Measurements from ENCODE around the gene AUNIP.

Gene AUNIP

DNA sequence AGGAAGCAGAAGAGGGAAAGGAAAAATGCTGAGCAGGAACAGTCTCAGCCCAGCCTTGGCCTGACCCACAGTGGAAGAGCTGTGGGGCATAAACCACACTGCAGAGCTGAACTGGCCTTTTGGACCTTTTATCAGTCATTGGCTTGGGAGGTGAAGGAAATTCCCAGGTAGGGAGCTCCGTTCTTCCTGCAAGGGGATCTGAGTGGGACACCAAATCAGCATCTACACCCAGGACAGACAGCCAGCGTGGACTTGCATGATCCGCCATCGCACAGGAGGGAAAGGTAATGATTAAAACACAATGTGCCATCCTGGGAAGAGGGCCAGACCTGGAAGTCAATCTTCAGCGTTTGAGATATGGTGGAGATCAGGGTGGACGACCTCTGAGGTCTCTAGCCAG is 40.7 kb downstream of the AUNIP start:
- TF ChIP-seq NFIC (IDR thresholded peaks at IDR 0.05) (no peak), EGR1 (IDR thresholded peaks at IDR 0.05) (no peak), FOXM1 (IDR thresholded peaks at IDR 0.05; ENCODE audit: borderline replicate concordance, low read depth) (no peak), ZBTB7A (IDR thresholded peaks at IDR 0.05; ENCODE audit: low read depth) (no peak), TAF1 (IDR thresholded peaks at IDR 0.05; ENCODE audit: low read depth) (no peak), TEAD4 (IDR thresholded peaks at IDR 0.05) (no peak), EP300 (IDR thresholded peaks at IDR 0.05; ENCODE audit: borderline replicate concordance) (no peak), YY1 (IDR thresholded peaks at IDR 0.05; ENCODE audit: low read depth) (no peak), RAD21 (IDR thresholded peaks at IDR 0.05; ENCODE audit: low read depth) (no peak), CEBPB (IDR thresholded peaks at IDR 0.05) (no peak), CREB1 (IDR thresholded peaks at IDR 0.05; ENCODE audit: low read depth) (no peak)
- TF ChIP-seq, protein P1, sequence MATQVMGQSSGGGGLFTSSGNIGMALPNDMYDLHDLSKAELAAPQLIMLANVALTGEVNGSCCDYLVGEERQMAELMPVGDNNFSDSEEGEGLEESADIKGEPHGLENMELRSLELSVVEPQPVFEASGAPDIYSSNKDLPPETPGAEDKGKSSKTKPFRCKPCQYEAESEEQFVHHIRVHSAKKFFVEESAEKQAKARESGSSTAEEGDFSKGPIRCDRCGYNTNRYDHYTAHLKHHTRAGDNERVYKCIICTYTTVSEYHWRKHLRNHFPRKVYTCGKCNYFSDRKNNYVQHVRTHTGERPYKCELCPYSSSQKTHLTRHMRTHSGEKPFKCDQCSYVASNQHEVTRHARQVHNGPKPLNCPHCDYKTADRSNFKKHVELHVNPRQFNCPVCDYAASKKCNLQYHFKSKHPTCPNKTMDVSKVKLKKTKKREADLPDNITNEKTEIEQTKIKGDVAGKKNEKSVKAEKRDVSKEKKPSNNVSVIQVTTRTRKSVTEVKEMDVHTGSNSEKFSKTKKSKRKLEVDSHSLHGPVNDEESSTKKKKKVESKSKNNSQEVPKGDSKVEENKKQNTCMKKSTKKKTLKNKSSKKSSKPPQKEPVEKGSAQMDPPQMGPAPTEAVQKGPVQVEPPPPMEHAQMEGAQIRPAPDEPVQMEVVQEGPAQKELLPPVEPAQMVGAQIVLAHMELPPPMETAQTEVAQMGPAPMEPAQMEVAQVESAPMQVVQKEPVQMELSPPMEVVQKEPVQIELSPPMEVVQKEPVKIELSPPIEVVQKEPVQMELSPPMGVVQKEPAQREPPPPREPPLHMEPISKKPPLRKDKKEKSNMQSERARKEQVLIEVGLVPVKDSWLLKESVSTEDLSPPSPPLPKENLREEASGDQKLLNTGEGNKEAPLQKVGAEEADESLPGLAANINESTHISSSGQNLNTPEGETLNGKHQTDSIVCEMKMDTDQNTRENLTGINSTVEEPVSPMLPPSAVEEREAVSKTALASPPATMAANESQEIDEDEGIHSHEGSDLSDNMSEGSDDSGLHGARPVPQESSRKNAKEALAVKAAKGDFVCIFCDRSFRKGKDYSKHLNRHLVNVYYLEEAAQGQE (IDR thresholded peaks at IDR 0.05; ENCODE audit: low read depth), result no peak
- TF ChIP-seq, protein P2, sequence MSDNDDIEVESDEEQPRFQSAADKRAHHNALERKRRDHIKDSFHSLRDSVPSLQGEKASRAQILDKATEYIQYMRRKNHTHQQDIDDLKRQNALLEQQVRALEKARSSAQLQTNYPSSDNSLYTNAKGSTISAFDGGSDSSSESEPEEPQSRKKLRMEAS (IDR thresholded peaks at IDR 0.05), result no peak
- TF ChIP-seq, protein P3, sequence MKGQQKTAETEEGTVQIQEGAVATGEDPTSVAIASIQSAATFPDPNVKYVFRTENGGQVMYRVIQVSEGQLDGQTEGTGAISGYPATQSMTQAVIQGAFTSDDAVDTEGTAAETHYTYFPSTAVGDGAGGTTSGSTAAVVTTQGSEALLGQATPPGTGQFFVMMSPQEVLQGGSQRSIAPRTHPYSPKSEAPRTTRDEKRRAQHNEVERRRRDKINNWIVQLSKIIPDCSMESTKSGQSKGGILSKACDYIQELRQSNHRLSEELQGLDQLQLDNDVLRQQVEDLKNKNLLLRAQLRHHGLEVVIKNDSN (IDR thresholded peaks at IDR 0.05), result no peak

DNA sequence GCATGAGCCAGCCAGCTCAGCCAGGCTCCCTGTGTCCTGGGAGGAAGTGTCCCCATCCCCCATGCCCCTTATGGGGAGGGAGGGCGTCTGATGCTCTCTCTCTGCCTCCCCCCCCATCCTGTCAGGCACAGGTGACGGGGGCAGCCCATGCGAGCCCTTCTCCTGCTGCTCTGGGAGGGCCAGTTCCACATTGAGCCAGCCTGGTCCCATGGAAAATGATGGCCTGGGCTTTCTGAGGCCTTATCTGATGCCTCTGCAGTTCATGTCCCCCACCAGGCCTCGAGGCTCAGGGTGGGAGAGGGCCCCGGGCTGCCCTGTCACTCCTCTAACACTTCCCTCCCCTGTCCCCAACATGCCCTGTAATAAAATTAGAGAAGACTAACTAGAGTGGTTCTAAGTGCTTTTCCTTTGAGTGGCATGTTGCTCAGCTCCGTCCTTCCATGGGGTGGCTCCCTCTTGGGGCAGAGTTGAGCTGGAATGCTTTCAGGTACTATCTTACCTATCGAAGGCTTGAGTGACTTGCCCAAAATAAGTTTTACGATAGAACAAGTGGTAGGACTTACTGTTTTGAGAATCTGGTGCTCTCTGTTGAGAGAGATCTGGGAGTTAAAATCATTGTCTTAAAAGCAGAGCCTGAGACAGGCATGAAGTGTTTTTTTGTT is 41.3 kb downstream of the AUNIP start:
- TF ChIP-seq ZBTB7A (IDR thresholded peaks at IDR 0.05; ENCODE audit: low read depth), result no peak
- TF ChIP-seq TCF12 (IDR thresholded peaks at IDR 0.05; ENCODE audit: low read depth), result no peak
- no peak for TF ChIP-seq TAF1 (IDR thresholded peaks at IDR 0.05; ENCODE audit: low read depth)
- TF ChIP-seq, protein P2 (IDR thresholded peaks at IDR 0.05), result no peak
- no peak for TF ChIP-seq CEBPB (IDR thresholded peaks at IDR 0.05)
- TF ChIP-seq, protein P3 (IDR thresholded peaks at IDR 0.05), result no peak
- no peak for TF ChIP-seq CREB1 (IDR thresholded peaks at IDR 0.05; ENCODE audit: low read depth)
- no peak for TF ChIP-seq EP300 (IDR thresholded peaks at IDR 0.05; ENCODE audit: borderline replicate concordance)

DNA sequence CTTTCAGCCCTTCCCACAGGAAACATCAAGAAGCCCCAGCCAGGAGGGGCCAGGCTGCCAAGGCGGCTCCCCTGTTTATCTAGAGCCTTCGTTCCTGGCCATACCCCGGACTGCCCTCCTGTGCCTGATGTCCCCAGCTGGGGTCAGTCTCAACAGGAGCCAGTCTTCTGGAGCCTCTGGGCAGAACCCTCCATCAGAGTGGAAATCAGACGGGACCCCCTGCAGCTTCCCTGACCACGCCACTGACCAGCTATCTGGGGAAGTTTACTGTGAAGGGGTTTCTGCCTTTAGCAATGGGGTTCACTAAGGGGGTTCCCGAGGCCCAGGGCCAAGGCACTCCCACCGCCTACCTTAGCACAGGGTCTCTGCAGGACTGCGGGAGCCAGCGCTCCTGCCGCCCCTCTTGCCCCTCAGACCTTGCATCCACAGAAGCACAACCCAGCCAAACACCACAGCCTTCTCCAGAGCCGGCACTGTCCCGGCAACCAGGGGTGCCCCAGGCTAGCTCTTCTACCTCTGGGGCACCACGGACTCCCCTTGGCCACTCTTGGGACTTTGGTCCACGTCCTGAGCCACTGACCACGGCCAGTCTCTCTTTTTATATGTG is 43.0 kb downstream of the AUNIP start:
- TF ChIP-seq TAF1 (IDR thresholded peaks at IDR 0.05; ENCODE audit: low read depth) (no peak), EGR1 (IDR thresholded peaks at IDR 0.05) (no peak), EP300 (IDR thresholded peaks at IDR 0.05; ENCODE audit: borderline replicate concordance) (no peak), ZBTB7A (IDR thresholded peaks at IDR 0.05; ENCODE audit: low read depth) (no peak), YY1 (IDR thresholded peaks at IDR 0.05; ENCODE audit: low read depth) (no peak), TEAD4 (IDR thresholded peaks at IDR 0.05) (no peak), TCF12 (IDR thresholded peaks at IDR 0.05; ENCODE audit: low read depth) (no peak), RAD21 (IDR thresholded peaks at IDR 0.05; ENCODE audit: low read depth) (no peak), FOXM1 (IDR thresholded peaks at IDR 0.05; ENCODE audit: borderline replicate concordance, low read depth) (no peak)
- TF ChIP-seq, protein P1 (IDR thresholded peaks at IDR 0.05; ENCODE audit: low read depth), result no peak
- TF ChIP-seq, protein P2 (IDR thresholded peaks at IDR 0.05), result no peak

DNA sequence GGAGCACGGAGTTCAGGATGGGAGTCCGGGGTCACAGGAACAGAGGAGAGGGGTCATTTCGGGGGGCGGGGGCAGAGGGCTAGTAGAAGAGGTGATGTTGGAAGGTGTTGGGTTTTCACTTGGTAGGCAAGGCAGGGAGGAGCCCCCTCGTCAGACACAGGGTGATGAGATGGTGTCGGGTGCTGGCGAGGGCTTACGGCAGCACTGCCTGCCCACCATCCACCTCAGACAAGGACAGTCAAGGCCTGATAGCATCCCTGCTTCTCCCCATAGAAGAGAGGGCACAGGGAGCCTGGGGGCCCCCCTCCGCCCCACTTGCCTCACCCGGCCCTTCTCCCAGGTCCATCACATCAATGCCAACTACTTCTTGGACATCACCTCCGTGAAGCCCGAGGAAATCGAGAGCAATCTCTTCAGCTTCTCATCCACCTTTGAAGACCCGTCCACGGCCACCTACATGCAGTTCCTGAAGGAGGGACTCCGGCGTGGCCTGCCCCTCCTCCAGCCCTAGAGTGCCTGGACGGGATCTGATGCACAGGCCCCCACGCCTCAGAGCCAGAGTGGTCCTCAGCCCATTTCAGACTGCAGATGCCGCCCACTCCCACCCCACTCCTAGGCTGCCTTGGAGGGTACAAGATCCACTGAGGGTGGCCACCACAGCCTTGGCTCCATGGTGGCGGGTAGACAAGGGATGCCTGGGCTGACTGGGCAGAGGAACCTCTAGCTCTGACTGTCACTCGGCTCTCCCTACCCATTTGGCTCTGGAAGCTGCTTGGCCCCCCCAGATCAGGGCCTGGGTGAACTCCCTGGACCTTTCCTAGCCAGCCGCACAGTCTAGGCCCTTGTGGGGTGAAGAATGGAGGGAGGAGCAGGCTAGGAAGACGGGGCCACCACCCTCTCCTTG is 43.8 kb downstream of the AUNIP start:
- TF ChIP-seq TAF1 (IDR thresholded peaks at IDR 0.05; ENCODE audit: low read depth) (no peak), NFIC (IDR thresholded peaks at IDR 0.05) (no peak), FOXM1 (IDR thresholded peaks at IDR 0.05; ENCODE audit: borderline replicate concordance, low read depth) (no peak), ZBTB7A (IDR thresholded peaks at IDR 0.05; ENCODE audit: low read depth) (no peak), EGR1 (IDR thresholded peaks at IDR 0.05) (no peak), TEAD4 (IDR thresholded peaks at IDR 0.05) (no peak), EP300 (IDR thresholded peaks at IDR 0.05; ENCODE audit: borderline replicate concordance) (no peak), RAD21 (IDR thresholded peaks at IDR 0.05; ENCODE audit: low read depth) (no peak), CREB1 (IDR thresholded peaks at IDR 0.05; ENCODE audit: low read depth) (no peak), TCF12 (IDR thresholded peaks at IDR 0.05; ENCODE audit: low read depth) (no peak), YY1 (IDR thresholded peaks at IDR 0.05; ENCODE audit: low read depth) (no peak), CEBPB (IDR thresholded peaks at IDR 0.05) (no peak)
- TF ChIP-seq, protein P2 (IDR thresholded peaks at IDR 0.05), result no peak
- TF ChIP-seq, protein P1 (IDR thresholded peaks at IDR 0.05; ENCODE audit: low read depth), result no peak
- TF ChIP-seq, protein P3 (IDR thresholded peaks at IDR 0.05), result no peak
